Endothelial cell of umbilical vein (primary cell): ENCODE data around the gene DHX9. TPM values are rescaled to one million over a fixed set of nuclear protein-coding genes. Genes with fewer than 3 reads are reported as not detected.

ENCODE experiments used
- BruUV-seq: library from RNA; stranded (reverse); fragments of 400-500 nt; replicated peaks from 2 replicates; lab custom pipeline; 2021; lab: Mats Ljungman, UMichigan
- CTCF ChIA-PET: fragments of 300-600, 350-600 bp; sonication (Branson Sonifier 250); formaldehyde crosslinking; loops from one replicate; lab custom pipeline; 2021; ENCODE audit warnings: antibody characterized with exemption, inconsistent platforms; lab: Charles Lee
- POLR2A ChIA-PET: fragments of 300-600, 350-600 bp; sonication (Branson Sonifier 250); formaldehyde crosslinking; loops from one replicate; lab custom pipeline; 2021; ENCODE audit warnings: antibody characterized with exemption, inconsistent platforms; lab: Charles Lee
- DNase-seq: peaks from one replicate; pipeline ENCODE4 v3.0.0-alpha.2; 2011; ENCODE audit warnings: low read depth, low spot score
- FAIRE-seq: peaks from 2 replicates; lab custom pipeline; 2011; peaks lifted over from hg19 to GRCh38; lab: Jason Lieb, UNC
- H2AFZ ChIP-seq: 2 replicates; pipeline ENCODE4 v1.6.0; 2012; ENCODE audit warnings: low read depth, low read length, control low read depth, inconsistent platforms
- H3K27ac ChIP-seq: 2 replicates; pipeline ENCODE4 v1.5.1; 2011; ENCODE audit warnings: low read depth, mild to moderate bottlenecking, control low read depth, low read length, moderate library complexity; ENCODE audit not compliant: insufficient read depth
- H3K27me3 ChIP-seq, 2 experiments: 2 replicates each; pipeline versions ENCODE4 v1.6.0 to v1.6.1; 2011; ENCODE audit warnings: low read length in 2 of 2, mixed read lengths in 1 of 2; ENCODE audit not compliant: control insufficient read depth in 2 of 2, insufficient read depth in 2 of 2
- H3K36me3 ChIP-seq, 2 experiments: 2 replicates in 1 of 2; 3 replicates in 1 of 2; pipeline ENCODE4 v1.5.1; 2011; ENCODE audit warnings: low read length in 2 of 2, mild to moderate bottlenecking in 1 of 2, moderate library complexity in 1 of 2; ENCODE audit not compliant: control insufficient read depth in 2 of 2, insufficient read depth in 2 of 2; ENCODE audit errors: extremely low read depth in 1 of 2
- H3K4me1 ChIP-seq: 3 replicates; pipeline ENCODE4 v1.5.1; 2011; ENCODE audit warnings: mild to moderate bottlenecking, low read length; ENCODE audit not compliant: control insufficient read depth, insufficient read depth; ENCODE audit errors: extremely low read depth
- H3K4me2 ChIP-seq: 2 replicates; pipeline ENCODE4 v1.6.1; 2011; ENCODE audit warnings: low read length, control low read depth, mixed read lengths; ENCODE audit not compliant: insufficient read depth
- H3K4me3 ChIP-seq, 3 experiments: fragments of 200-600 bp in 1 of 3; sonication (generic), shearing (Covaris generic) in 1 of 3; replicated peaks in 1 of 3; 2 replicates each; pipeline ENCODE4 v1.5.1; 2011 to 2016; ENCODE audit warnings: control low read depth in 3 of 3, low read length in 3 of 3, mild to moderate bottlenecking in 2 of 3, inconsistent platforms in 1 of 3, low read depth in 1 of 3, moderate library complexity in 1 of 3; ENCODE audit not compliant: insufficient read depth in 1 of 3
- H3K79me2 ChIP-seq: 2 replicates; pipeline ENCODE4 v1.6.0; 2012; ENCODE audit warnings: low read length, inconsistent platforms; ENCODE audit not compliant: control insufficient read depth, insufficient read depth
- H3K9ac ChIP-seq: replicated peaks from 2 replicates; pipeline ENCODE3; 2011; ENCODE audit warnings: low read length, control low read depth; ENCODE audit not compliant: insufficient read depth; ENCODE audit errors: extremely low read depth
- H3K9me1 ChIP-seq: replicated peaks from 3 replicates; pipeline ENCODE4 v1.6.0; 2011; ENCODE audit warnings: mild to moderate bottlenecking, low read length; ENCODE audit not compliant: control insufficient read depth, insufficient read depth; ENCODE audit errors: extremely low read depth
- H3K9me3 ChIP-seq: replicated peaks from 2 replicates; pipeline ENCODE4 v1.5.1; 2012; ENCODE audit warnings: low read length, inconsistent platforms; ENCODE audit not compliant: control insufficient read depth, insufficient read depth
- H4K20me1 ChIP-seq: replicated peaks from 2 replicates; pipeline ENCODE3; 2011; ENCODE audit warnings: mild to moderate bottlenecking, low read length; ENCODE audit not compliant: control insufficient read depth, insufficient read depth; ENCODE audit errors: extremely low read depth
- CTCF ChIP-seq, 2 donors: IDR thresholded peaks; 1 replicate in 1 of 2; 2 replicates in 1 of 2; pipeline ENCODE4 v1.5.1; 2011; ENCODE audit warnings: low read length in 2 of 2, mild to moderate bottlenecking in 2 of 2, moderate library complexity in 2 of 2, control low read depth in 1 of 2, inconsistent platforms in 1 of 2, low read depth in 1 of 2; ENCODE audit not compliant: insufficient read depth in 1 of 2; ENCODE audit errors: extremely low read depth in 1 of 2
- EZH2 ChIP-seq: IDR thresholded peaks from 2 replicates; pipeline ENCODE4 v1.6.1; 2012; ENCODE audit warnings: borderline replicate concordance, low read depth, mild to moderate bottlenecking, moderate library complexity, low read length, inconsistent platforms; ENCODE audit not compliant: severe bottlenecking
- FOS ChIP-seq: IDR thresholded peaks from 2 replicates; pipeline ENCODE4 v1.6.1; 2011; ENCODE audit warnings: mild to moderate bottlenecking, low read length, moderate library complexity, borderline replicate concordance; ENCODE audit not compliant: insufficient read depth
- GATA2 ChIP-seq: IDR thresholded peaks from 2 replicates; pipeline ENCODE4 v1.7.0; 2011; ENCODE audit warnings: low read depth, mild to moderate bottlenecking, moderate library complexity, mixed read lengths, low read length; ENCODE audit not compliant: insufficient read length, insufficient read depth
- JUN ChIP-seq: IDR thresholded peaks from 2 replicates; pipeline ENCODE4 v1.6.1; 2011; ENCODE audit warnings: borderline replicate concordance, low read depth; ENCODE audit not compliant: insufficient read length, insufficient read depth
- MAX ChIP-seq: IDR thresholded peaks from 2 replicates; pipeline ENCODE4 v1.6.1; 2011; ENCODE audit not compliant: insufficient read depth, insufficient read length
- MYC ChIP-seq: IDR thresholded peaks from one replicate; pipeline ENCODE4 v1.6.1; 2011; ENCODE audit warnings: mild to moderate bottlenecking, low read depth, low read length
- POLR2A ChIP-seq: IDR thresholded peaks from 2 replicates; pipeline ENCODE4 v1.6.1; 2012; ENCODE audit warnings: low read depth, mild to moderate bottlenecking, control low read depth, low read length
- POLR2AphosphoS5 ChIP-seq: IDR thresholded peaks from 2 replicates; pipeline ENCODE4 v1.6.1; 2012; ENCODE audit warnings: low read depth, mild to moderate bottlenecking, control low read depth, low read length, moderate library complexity; ENCODE audit not compliant: insufficient read depth
- dilution Hi-C: fragments of 300-500 bp; cut with MboI; formaldehyde crosslinking; loops from one replicate; pipeline ENCODE4 v1.15.0; 2019; ENCODE audit warnings: low sequenced_read_pairs; ENCODE audit not compliant: extremely low pct_ligation_motif_present
- intact Hi-C: fragments of 100-400 bp; cut with micrococcal nuclease; formaldehyde crosslinking; loops from one replicate; pipeline ENCODE4 v1.10.0; 2022
- polyA plus RNA-seq, 4 experiments: library from polyadenylated mRNA; depleted of rRNA in 3 of 4; stranded (reverse) in 3 of 4; unstranded in 1 of 4; fragments of >200 nt; gene quantifications; 2 replicates each; pipeline versions ENCODE4 v1.2.1 to v1.2.3, GENCODE V29; 2011 to 2012; ENCODE audit warnings: missing spikeins in 1 of 4
- total RNA-seq: library from RNA; stranded (reverse); gene quantifications from 2 replicates; pipeline ENCODE4 v1.2.3, GENCODE V29; 2021

Gene DHX9
- total and polyA plus RNA-seq, 2 donors (not counting 3 experiments of a cell fraction or from before 2014, with no cell fraction given) = 142 to 220 TPM

GRCh38 chr1:182875889-182876288 is 36.7 kb downstream of the DHX9 start:
- POLR2A ChIA-PET = no interaction called here
- intact Hi-C loops (no loop called here), dilution Hi-C loops (no loop called here)
- H3K9me1 ChIP-seq = no peaks in the 10 kb centered on the region
- CTCF ChIA-PET = interaction anchor here (0.8 kb wide), 1 partner anchor 12 kb away, joined by 3 read pairs; no protein-coding TSS in a partner anchor
- H4K20me1 ChIP-seq = no peaks in the 10 kb centered on the region
- no peaks in the 10 kb centered on the region for H3K9me3 ChIP-seq
- no peaks in the 10 kb centered on the region for H3K27me3 ChIP-seq
- no TSS peak for BruUV-seq
- no peaks in the 10 kb centered on the region for H3K4me1 ChIP-seq
- FAIRE-seq = no peak
- no peak for TF ChIP-seq JUN
- TF ChIP-seq CTCF (IDR thresholded peaks at IDR 0.05; ENCODE audit: extremely low read depth in 1 of 2, insufficient read depth in 1 of 2, low read depth in 1 of 2, low read length in 2 of 2) = no peak
- no peak for TF ChIP-seq MYC
- no peak for TF ChIP-seq GATA2
- no peak for TF ChIP-seq POLR2AphosphoS5
- TF ChIP-seq POLR2A = no peak
- no peak for TF ChIP-seq MAX
- no peak for TF ChIP-seq EZH2
- no peak for TF ChIP-seq FOS
- no peak overlapping the region for H3K9ac ChIP-seq
- no peak overlapping the region for H3K27ac ChIP-seq
- no peak for DNase-seq
- H3K4me3 ChIP-seq = no peak overlapping the region
- no peak overlapping the region for H2AFZ ChIP-seq
- H3K4me2 ChIP-seq = no peak overlapping the region
- peaks cover 34 to 67% of the 10 kb centered on the region in 2 experiments for H3K36me3 ChIP-seq
- peaks cover 11% of the 10 kb centered on the region for H3K79me2 ChIP-seq
